H1 (cell line): ENCODE measurements around the gene UFM1. TPM values are rescaled to one million over a fixed set of nuclear protein-coding genes. Genes with fewer than 3 reads are reported as not detected.

Experiments
- CTCF ChIA-PET: fragments of 300-600 bp; sonication (Branson Sonifier 250); formaldehyde crosslinking; loops from one replicate; lab custom pipeline; 2021; ENCODE audit not compliant: partially characterized antibody; lab: Charles Lee
- POLR2A ChIA-PET: fragments of 300-600 bp; sonication (Branson Sonifier 250); formaldehyde crosslinking; loops from one replicate; lab custom pipeline; 2021; ENCODE audit warnings: inconsistent platforms; ENCODE audit not compliant: partially characterized antibody; lab: Charles Lee
- DNase-seq, 2 experiments: peaks; one replicate each; pipeline versions ENCODE4 v3.0.0 to v3.0.0-alpha.2; 2010 to 2022; ENCODE audit warnings: low spot score in 2 of 2, low read depth in 1 of 2, mixed read lengths in 1 of 2
- FAIRE-seq: peaks from 2 replicates; lab custom pipeline; 2011; peaks lifted over from hg19 to GRCh38; lab: Jason Lieb, UNC
- H2AFZ ChIP-seq: 2 replicates; pipeline ENCODE4 v1.8.1; 2012; ENCODE audit warnings: low read length, inconsistent platforms
- H2AK5ac ChIP-seq: 2 replicates; pipeline ENCODE4 v1.6.1; 2013; ENCODE audit warnings: low read depth, low read length
- H2BK120ac ChIP-seq: replicated peaks from 2 replicates; pipeline ENCODE3; 2013; ENCODE audit warnings: low read depth, low read length, inconsistent platforms
- H2BK12ac ChIP-seq: 2 replicates; pipeline ENCODE4 v1.6.1; 2013; ENCODE audit warnings: low read depth, low read length
- H2BK15ac ChIP-seq: 2 replicates; pipeline ENCODE4 v1.6.1; 2013; ENCODE audit warnings: low read length
- H2BK20ac ChIP-seq: 2 replicates; pipeline ENCODE4 v1.6.1; 2013; ENCODE audit warnings: low read length
- H2BK5ac ChIP-seq: 2 replicates; pipeline ENCODE4 v1.6.1; 2013; ENCODE audit warnings: low read depth, low read length
- H3K14ac ChIP-seq: 2 replicates; pipeline ENCODE4 v1.6.1; 2013; ENCODE audit warnings: inconsistent platforms; ENCODE audit not compliant: insufficient read length
- H3K18ac ChIP-seq: 2 replicates; pipeline ENCODE4 v1.6.1; 2013; ENCODE audit warnings: low read length; ENCODE audit errors: extremely low read depth
- H3K23ac ChIP-seq: 2 replicates; pipeline ENCODE4 v1.6.1; 2013; ENCODE audit warnings: inconsistent platforms; ENCODE audit not compliant: insufficient read length
- H3K23me2 ChIP-seq: 2 replicates; pipeline ENCODE4 v1.6.1; 2013; ENCODE audit warnings: low read depth, low read length
- H3K27ac ChIP-seq: 2 replicates; pipeline ENCODE4 v1.6.1; 2011; ENCODE audit warnings: low read depth, low read length, inconsistent platforms
- H3K27me3 ChIP-seq, 4 experiments: replicated peaks in 1 of 4; 1 replicate in 1 of 4; 2 replicates in 3 of 4; pipeline versions ENCODE4 v1.6.1 to v1.8.1; 2011 to 2013; ENCODE audit warnings: low read length in 3 of 4, mild to moderate bottlenecking in 3 of 4, inconsistent platforms in 2 of 4, mixed read lengths in 2 of 4, moderate library complexity in 1 of 4; ENCODE audit not compliant: control insufficient read depth in 3 of 4, insufficient read depth in 3 of 4; ENCODE audit errors: extremely low read depth in 1 of 4
- H3K36me3 ChIP-seq, 4 experiments: 2 replicates each; pipeline versions ENCODE4 v1.6.1 to v1.8.1; 2011 to 2013; ENCODE audit warnings: mild to moderate bottlenecking in 4 of 4, low read length in 3 of 4, moderate library complexity in 2 of 4, control low read depth in 1 of 4, inconsistent platforms in 1 of 4; ENCODE audit not compliant: insufficient read depth in 4 of 4, control insufficient read depth in 2 of 4
- H3K4ac ChIP-seq: replicated peaks from 2 replicates; pipeline ENCODE3; 2013; ENCODE audit warnings: low read length, low read depth, mixed read lengths, inconsistent platforms; ENCODE audit not compliant: insufficient read length
- H3K4me1 ChIP-seq, 4 experiments: replicated peaks in 1 of 4; 1 replicate in 1 of 4; 2 replicates in 3 of 4; pipeline versions ENCODE4 v1.6.1 to v1.8.1; 2011 to 2013; ENCODE audit warnings: low read length in 3 of 4, inconsistent platforms in 2 of 4, mixed read lengths in 1 of 4; ENCODE audit not compliant: insufficient read depth in 4 of 4, control insufficient read depth in 3 of 4
- H3K4me2 ChIP-seq, 2 experiments: 2 replicates each; pipeline versions ENCODE4 v1.6.1 to v1.8.1; 2011 to 2013; ENCODE audit warnings: low read depth in 2 of 2, low read length in 2 of 2, control low read depth in 1 of 2, inconsistent platforms in 1 of 2, mild to moderate bottlenecking in 1 of 2; ENCODE audit not compliant: insufficient read depth in 1 of 2
- H3K4me3 ChIP-seq, 4 experiments: fragments of 200-600, 300-600 bp in 1 of 4; sonication (generic), shearing (Covaris generic), sonication (Bioruptor Twin) in 1 of 4; 2 replicates each; pipeline versions ENCODE4 v1.5.1 to v1.8.1; 2011 to 2016; ENCODE audit warnings: low read length in 4 of 4, low read depth in 3 of 4, control low read depth in 2 of 4, inconsistent platforms in 2 of 4, mild to moderate bottlenecking in 2 of 4, mixed read lengths in 1 of 4, moderate library complexity in 1 of 4; ENCODE audit not compliant: insufficient read depth in 2 of 4; ENCODE audit errors: extremely low read depth in 1 of 4
- H3K56ac ChIP-seq: replicated peaks from 2 replicates; pipeline ENCODE3; 2013; ENCODE audit warnings: low read depth, mild to moderate bottlenecking, mixed read lengths, low read length, inconsistent platforms; ENCODE audit not compliant: insufficient read length
- H3K79me1 ChIP-seq: 2 replicates; pipeline ENCODE4 v1.6.1; 2013; ENCODE audit warnings: low read depth, low read length, control low read depth
- H3K79me2 ChIP-seq, 2 experiments: 2 replicates each; pipeline versions ENCODE4 v1.6.1 to v1.8.1; 2012 to 2013; ENCODE audit warnings: low read length in 2 of 2, mild to moderate bottlenecking in 2 of 2, inconsistent platforms in 1 of 2; ENCODE audit not compliant: insufficient read depth in 2 of 2, control insufficient read depth in 1 of 2
- H3K9ac ChIP-seq, 4 experiments: replicated peaks in 1 of 4; 1 replicate in 1 of 4; 2 replicates in 3 of 4; pipeline versions ENCODE4 v1.6.1 to v1.8.1; 2011 to 2013; ENCODE audit warnings: low read depth in 3 of 4, low read length in 3 of 4, control low read depth in 2 of 4, mild to moderate bottlenecking in 2 of 4, moderate library complexity in 2 of 4, inconsistent platforms in 1 of 4; ENCODE audit errors: extremely low read depth in 1 of 4
- H3K9me3 ChIP-seq, 2 experiments: 2 replicates each; pipeline versions ENCODE4 v1.6.1 to v1.8.1; 2012 to 2013; ENCODE audit warnings: mild to moderate bottlenecking in 2 of 2, moderate library complexity in 2 of 2, control low read depth in 1 of 2, inconsistent platforms in 1 of 2, low read depth in 1 of 2, low read length in 1 of 2, mixed read lengths in 1 of 2; ENCODE audit not compliant: insufficient read depth in 2 of 2
- H4K20me1 ChIP-seq, 2 experiments: replicated peaks in 1 of 2; 2 replicates each; pipeline versions ENCODE3 to v1.8.1; 2011 to 2013; ENCODE audit warnings: inconsistent platforms in 2 of 2, low read length in 2 of 2, mild to moderate bottlenecking in 1 of 2; ENCODE audit not compliant: insufficient read depth in 2 of 2, control insufficient read depth in 1 of 2
- H4K5ac ChIP-seq: 2 replicates; pipeline ENCODE4 v1.6.1; 2013; ENCODE audit warnings: low read length, low read depth, mixed read lengths, inconsistent platforms; ENCODE audit not compliant: insufficient read length
- H4K8ac ChIP-seq: 2 replicates; pipeline ENCODE4 v1.8.0; 2013; ENCODE audit warnings: mild to moderate bottlenecking, moderate library complexity, low read length, inconsistent platforms; ENCODE audit not compliant: insufficient read depth; ENCODE audit errors: extremely low read depth
- H4K91ac ChIP-seq: replicated peaks from 2 replicates; pipeline ENCODE3; 2013; ENCODE audit warnings: low read length, mixed read lengths, inconsistent platforms; ENCODE audit not compliant: insufficient read length
- BRCA1 ChIP-seq: IDR thresholded peaks from 2 replicates; pipeline ENCODE4 v1.6.1; 2012; ENCODE audit warnings: low read depth, low read length, improper control_type of control experiment
- CBX8 ChIP-seq: fragments of 300-800, 300-1000 bp; sonication (generic); IDR thresholded peaks from 2 replicates; pipeline ENCODE4 v1.7.1; 2016; ENCODE audit warnings: low read depth, low read length, borderline replicate concordance
- CREB1 ChIP-seq: IDR thresholded peaks from 2 replicates; pipeline ENCODE4 v1.6.1; 2012; ENCODE audit warnings: inconsistent platforms
- EZH2 ChIP-seq: fragments of 200-600 bp; sonication (generic); IDR thresholded peaks from 2 replicates; pipeline ENCODE4 v1.7.1; 2012; ENCODE audit warnings: low read depth, mild to moderate bottlenecking, moderate library complexity, low read length, inconsistent platforms; ENCODE audit not compliant: severe bottlenecking
- HDAC2 ChIP-seq, 2 experiments: fragments of 300-600 bp in 1 of 2; sonication (generic) in 1 of 2; IDR thresholded peaks; 2 replicates each; pipeline ENCODE4 v1.6.1; 2011 to 2012; ENCODE audit warnings: low read depth in 2 of 2, low read length in 2 of 2, mild to moderate bottlenecking in 2 of 2, moderate library complexity in 2 of 2, borderline replicate concordance in 1 of 2, inconsistent platforms in 1 of 2
- HDAC6 ChIP-seq: IDR thresholded peaks from one replicate; pipeline ENCODE4 v1.7.1; 2012; ENCODE audit warnings: low read depth, mild to moderate bottlenecking, inconsistent platforms, low read length, moderate library complexity
- MAFK ChIP-seq: IDR thresholded peaks from 2 replicates; pipeline ENCODE4 v1.6.1; 2012; ENCODE audit warnings: low read depth, mild to moderate bottlenecking, improper control_type of control experiment, low read length
- MAX ChIP-seq: IDR thresholded peaks from 2 replicates; pipeline ENCODE4 v1.6.1; 2012; ENCODE audit warnings: inconsistent platforms
- NRF1 ChIP-seq: IDR thresholded peaks from 2 replicates; pipeline ENCODE4 v1.6.1; 2011; ENCODE audit warnings: mild to moderate bottlenecking, low read depth, low read length, improper control_type of control experiment
- RBBP5 ChIP-seq: IDR thresholded peaks from 2 replicates; pipeline ENCODE4 v1.7.1; 2012; ENCODE audit warnings: low read depth, mild to moderate bottlenecking, inconsistent platforms, low read length, moderate library complexity, borderline replicate concordance
- RFX5 ChIP-seq: IDR thresholded peaks from 2 replicates; pipeline ENCODE4 v1.6.1; 2011; ENCODE audit warnings: low read depth, low read length, improper control_type of control experiment, borderline replicate concordance
- SP1 ChIP-seq: IDR thresholded peaks from 2 replicates; pipeline ENCODE4 v1.6.1; 2011; ENCODE audit warnings: low read depth, low read length
- SP2 ChIP-seq: IDR thresholded peaks from 2 replicates; pipeline ENCODE4 v1.6.1; 2012; ENCODE audit warnings: mild to moderate bottlenecking, low read length, inconsistent platforms
- SRF ChIP-seq: IDR thresholded peaks from 2 replicates; pipeline ENCODE4 v1.6.1; 2011; ENCODE audit warnings: mild to moderate bottlenecking, low read depth, low read length, moderate library complexity
- TBP ChIP-seq: IDR thresholded peaks from 2 replicates; pipeline ENCODE4 v1.6.1; 2011; ENCODE audit warnings: low read depth, low read length, improper control_type of control experiment
- TCF12 ChIP-seq: IDR thresholded peaks from 2 replicates; pipeline ENCODE4 v1.6.1; 2011; ENCODE audit warnings: low read depth, mild to moderate bottlenecking, low read length
- polyA plus RNA-seq, 7 experiments: library from polyadenylated mRNA; depleted of rRNA in 3 of 7; stranded (reverse) in 5 of 7; unstranded in 2 of 7; fragments of >200 nt in 5 of 7; fragments of 200-250 nt in 2 of 7; gene quantifications; 1 replicate in 5 of 7; 2 replicates in 1 of 7; 4 replicates in 1 of 7; pipeline versions ENCODE4 v1.2.1 to v1.2.3, GENCODE V29; 2011 to 2013; ENCODE audit warnings: missing spikeins in 2 of 7, mixed read lengths in 2 of 7
- total RNA-seq: library from RNA; stranded (reverse); fragmentation: NEBNext Ultra II Directional; extraction: Animal tissue kit (Norgen Biotek cat#: 25700); gene quantifications from 2 replicates; pipeline ENCODE4 v1.2.1, GENCODE V29; 2021

Gene UFM1
- total and polyA plus RNA-seq, 2 of the 8 experiments (the other 6 are each of a cell fraction or from before 2014, with no cell fraction given): 16.0 to 34.3 TPM

GRCh38 chr13:38401276-38401675 is 51.6 kb downstream of the UFM1 start:
- Histone ChIP-seq H4K20me1 (no peaks in the 10 kb centered on the region), H3K27ac (no peak overlapping the region), H2BK12ac (no peak overlapping the region), H3K4ac (no peak overlapping the region), H3K14ac (no peak overlapping the region), H2BK120ac (no peak overlapping the region), H3K4me3 (no peak overlapping the region), H3K56ac (no peak overlapping the region), H2AFZ (no peak overlapping the region), H4K5ac (no peak overlapping the region), H3K18ac (no peak overlapping the region), H3K79me1 (no peaks in the 10 kb centered on the region), H3K36me3 (no peaks in the 10 kb centered on the region), H3K4me1 (no peaks in the 10 kb centered on the region), H3K23me2 (no peaks in the 10 kb centered on the region), H3K27me3 (peaks cover 0 to 1% (median 0%) of the 10 kb centered on the region in 4 experiments; a peak in 1 of 7 replicates), H3K9ac (no peak overlapping the region), H3K4me2 (no peak overlapping the region), H2BK20ac (no peak overlapping the region), H4K8ac (no peak overlapping the region), H3K9me3 (no peaks in the 10 kb centered on the region; a peak in 1 of 4 replicates), H3K23ac (no peak overlapping the region), H2AK5ac (no peak overlapping the region), H3K79me2 (no peaks in the 10 kb centered on the region), H2BK5ac (no peak overlapping the region), H2BK15ac (no peak overlapping the region), H4K91ac (no peak overlapping the region)
- ChIA-PET POLR2A (no interaction called here), CTCF (no interaction called here)
- no peak for FAIRE-seq
- DNase-seq: no peak
- no peak for TF ChIP-seq MAX
- no peak for TF ChIP-seq RFX5
- no peak for TF ChIP-seq SRF
- TF ChIP-seq TBP: no peak
- TF ChIP-seq CBX8: no peak
- TF ChIP-seq NRF1: no peak
- no peak for TF ChIP-seq RBBP5
- TF ChIP-seq BRCA1: no peak
- no peak for TF ChIP-seq SP1
- no peak for TF ChIP-seq HDAC6
- no peak for TF ChIP-seq SP2
- no peak for TF ChIP-seq MAFK
- no peak for TF ChIP-seq EZH2
- TF ChIP-seq HDAC2 (IDR thresholded peaks at IDR 0.05; ENCODE audit: borderline replicate concordance in 1 of 2, low read depth in 2 of 2, low read length in 2 of 2): no peak
- TF ChIP-seq TCF12: no peak
- no peak for TF ChIP-seq CREB1
